Measurements from ENCODE around the gene LETM1. TPM values are rescaled to one million over a fixed set of nuclear protein-coding genes. Genes with fewer than 3 reads are reported as not detected.

LETM1 gene
- total and polyA plus RNA-seq, 4 donors: 21.7 to 47.1 (median 26.8) TPM

GRCh38 chr4:1762264-1763010 is 93.5 kb downstream of the LETM1 start:
- DNase-seq: no peak

More at GRCh38 chr4:1762264-1763010, 93.5 kb downstream of the LETM1 start:
- H3K27ac ChIP-seq (ENCODE audit: low read depth in 1 of 2, low read length in 1 of 2): no peak overlapping the region
- no peak for ATAC-seq (ENCODE audit: insufficient read depth, low FRiP score)
- H3K4me1 ChIP-seq (ENCODE audit: control insufficient read depth in 5 of 5, insufficient read depth in 5 of 5, low read length in 5 of 5): peaks cover 0 to 31% (median 14%) of the 10 kb centered on the region in 5 donors
- no peak for TF ChIP-seq CTCF (IDR thresholded peaks at IDR 0.05; ENCODE audit: control extremely low read depth, extremely low read depth)
- H3K36me3 ChIP-seq (ENCODE audit: control insufficient read depth in 4 of 4, insufficient read depth in 4 of 4, low read length in 4 of 4): no peaks in the 10 kb centered on the region
- WGBS, 2 donors: 86 to 89% methylated on average over 20 of the region's 20 CpGs
- no peaks in the 10 kb centered on the region for H3K27me3 ChIP-seq (ENCODE audit: control insufficient read depth in 3 of 3, insufficient read depth in 3 of 3, low read length in 2 of 3)
- no peaks in the 10 kb centered on the region for H3K9me3 ChIP-seq (ENCODE audit: control insufficient read depth in 4 of 4, insufficient read depth in 3 of 4, low read length in 3 of 4)
- H3K9ac ChIP-seq (ENCODE audit: insufficient read depth in 1 of 2, low read length in 2 of 2): no peak overlapping the region
- no peak overlapping the region for H3K4me3 ChIP-seq

Other genes with a start within 250 kb of the LETM1 start
- 1 to 10 TPM; 2.1 to 2.8 TPM for gene FAM53A, start 171.8 kb downstream of the LETM1 start, total RNA-seq
- 1 to 10 TPM; 1.4 to 2.3 TPM for gene FAM53A, start 171.8 kb downstream of the LETM1 start, polyA plus RNA-seq
- 10 to 100 TPM; 34.9 to 43.2 TPM for gene SLBP, start 143.8 kb downstream of the LETM1 start, total RNA-seq
- gene SLBP, start 143.8 kb downstream of the LETM1 start, polyA plus RNA-seq: 10 to 100 TPM; 34.9 to 35.0 TPM
- gene TMEM129, start 134.8 kb downstream of the LETM1 start, total RNA-seq: 10 to 100 TPM; 16.6 to 45.2 TPM
- 10 to 100 TPM; 36.9 to 38.7 TPM for gene TMEM129, start 134.8 kb downstream of the LETM1 start, polyA plus RNA-seq
- gene TACC3, start 134.6 kb downstream of the LETM1 start, total RNA-seq: 10 to 100 TPM; 13.8 to 18.7 TPM
- 10 to 100 TPM; 18.3 to 22.1 TPM for gene TACC3, start 134.6 kb downstream of the LETM1 start, polyA plus RNA-seq
- gene FGFR3, start 62.9 kb downstream of the LETM1 start, total RNA-seq: 10 to 100 TPM; 24.8 to 99.3 TPM
- gene FGFR3, start 62.9 kb downstream of the LETM1 start, polyA plus RNA-seq: 10 to 100 TPM in 1 of 2 donors, 1 to 10 TPM in 1; 8.1 to 20.0 TPM
- 10 to 100 TPM; 41.7 to 66.2 TPM for gene NSD2, start 15.2 kb upstream of the LETM1 start, total RNA-seq
- 10 to 100 TPM; 12.7 to 14.8 TPM for gene NSD2, start 15.2 kb upstream of the LETM1 start, polyA plus RNA-seq
- 10 to 100 TPM; 31.3 to 33.6 TPM for gene NELFA, start 152.8 kb upstream of the LETM1 start, total RNA-seq
- gene NELFA, start 152.8 kb upstream of the LETM1 start, polyA plus RNA-seq: 10 to 100 TPM; 17.8 to 18.2 TPM
- gene NAT8L, start 203.2 kb upstream of the LETM1 start, total RNA-seq: under 1 TPM; 0.28 to 0.46 TPM
- under 1 TPM; 0.05 to 0.06 TPM for gene NAT8L, start 203.2 kb upstream of the LETM1 start, polyA plus RNA-seq

Data from lung (tissue), 12 donors.